Right lobe of liver (tissue), 6 donors: Measurements from ENCODE around the gene MEIS2. TPM values are rescaled to one million over a fixed set of nuclear protein-coding genes. Genes with fewer than 3 reads are reported as not detected.

Experiments
- ATAC-seq, 4 donors: fragments of 200-7000 bp; cut with Tn5 transposase; one replicate each; pipeline ENCODE4 v1.9.1; 2020; ENCODE audit warnings: mild to moderate bottlenecking in 4 of 4, moderate library complexity in 4 of 4
- DNase-seq, 3 donors: peaks; one replicate each; pipeline ENCODE4 v3.0.0-alpha.2; 2020
- H3K27ac ChIP-seq, 3 donors: fragments of 200-600 bp; one replicate each; pipeline ENCODE4 v1.8.0; 2022
- H3K27me3 ChIP-seq, 2 donors: fragments of 200-600 bp; one replicate each; pipeline ENCODE4 v1.8.0; 2022
- H3K36me3 ChIP-seq, 4 donors: fragments of 200-600 bp; sonication (generic) in 1 of 4; one replicate each; pipeline versions ENCODE4 v1.5.1 to v1.8.0; 2017 to 2022; ENCODE audit warnings: control low read depth in 1 of 4
- H3K4me1 ChIP-seq, 4 donors: fragments of 200-600 bp; sonication (generic) in 1 of 4; one replicate each; pipeline versions ENCODE4 v1.5.1 to v1.8.0; 2017 to 2022; ENCODE audit warnings: control low read depth in 1 of 4
- H3K4me3 ChIP-seq, 3 donors: fragments of 200-600 bp; one replicate each; pipeline ENCODE4 v1.8.0; 2022
- H3K9me3 ChIP-seq, 4 donors: fragments of 200-600 bp; sonication (generic) in 1 of 4; one replicate each; pipeline versions ENCODE4 v1.5.1 to v1.8.0; 2017 to 2022; ENCODE audit warnings: control low read depth in 1 of 4
- POLR2A ChIP-seq: fragments of 450-650 bp; IDR thresholded peaks from one replicate; pipeline ENCODE4 v1.6.1; 2017; ENCODE audit warnings: antibody characterized with exemption, mild to moderate bottlenecking
- WGBS: methylation state at CpG from one replicate; pipeline ENCODE4 v1.1.6; 2018; ENCODE audit warnings: low coverage, low lambda C conversion rate; ENCODE audit not compliant: insufficient coverage; ENCODE audit errors: missing lambda C conversion rate; 5-methylcytosine and 5-hydroxymethylcytosine counted together
- intact Hi-C, 2 donors: fragments of 100-400 bp; cut with DNase I; formaldehyde crosslinking; loops; one replicate each; pipeline versions ENCODE4 v1.11.2 to v1.14.1; 2022
- total RNA-seq, 6 experiments: library from RNA; depleted of rRNA in 2 of 6; stranded (reverse); fragments of >200 nt in 2 of 6; fragmentation: NEBNext Ultra II Directional in 3 of 6; extraction: Animal tissue kit (Norgen Biotek cat#: 25700) in 3 of 6; gene quantifications; one replicate each; pipeline versions ENCODE4 v1.1.0 to v1.2.4, GENCODE V29; 2016 to 2023
- TF ChIP-seq, protein P1 (sequence below), 4 donors: fragments of 200-600 bp in 3 of 4; fragments of 450-650 bp in 1 of 4; IDR thresholded peaks; one replicate each; pipeline versions ENCODE4 v1.5.1 to v1.8.0; 2016 to 2022; ENCODE audit warnings: antibody characterized with exemption in 4 of 4, mild to moderate bottlenecking in 2 of 4
- donor health status: DM: no; HTN: yes; CAD: no.
- donor health status: DM: no; HTN: no; CAD: no.
- donor health status: DM: no; HTN: no; CAD: no.
- donor health status: DM: no; HTN: yes; CAD: no.
- donor health status: DM: no; HTN: yes; CAD: no.

MEIS2 gene
- total RNA-seq, 6 experiments from 2014 or later: 6.1 to 18.0 (median 7.9) TPM

DNA sequence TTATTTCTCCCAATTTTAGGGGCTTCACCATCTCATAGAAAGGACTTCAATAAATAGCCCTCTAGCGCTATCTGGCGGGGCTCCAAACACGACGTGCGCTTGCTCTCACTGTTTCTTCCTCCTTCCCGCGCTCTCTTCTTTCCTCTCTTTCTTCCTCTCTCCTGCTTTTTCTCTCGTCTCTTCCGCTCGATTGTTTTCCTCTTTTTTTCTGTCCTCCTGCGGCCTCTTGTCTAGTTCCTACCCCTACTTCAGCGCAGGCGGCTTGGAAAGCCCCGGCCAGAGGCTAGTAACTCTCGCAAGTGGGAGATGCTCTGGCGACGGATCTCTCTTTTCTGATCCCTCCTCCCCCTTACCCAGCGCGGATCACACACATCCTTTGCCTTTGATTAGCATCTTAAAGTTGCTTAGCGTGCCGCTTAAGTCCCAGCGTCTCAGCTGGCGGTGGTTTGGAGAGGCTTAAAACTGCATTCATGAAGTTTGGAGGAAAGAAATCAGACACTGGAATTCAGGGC, 6.2 kb upstream of the MEIS2 start:
- WGBS: 19% methylated on average over 23 of the region's 23 CpGs
- ATAC-seq: no peak
- intact Hi-C loops: loop anchor here in 1 of 2 donors (10.0 kb wide), 1 partner anchor 222 kb away; no protein-coding TSS in a partner anchor

DNA sequence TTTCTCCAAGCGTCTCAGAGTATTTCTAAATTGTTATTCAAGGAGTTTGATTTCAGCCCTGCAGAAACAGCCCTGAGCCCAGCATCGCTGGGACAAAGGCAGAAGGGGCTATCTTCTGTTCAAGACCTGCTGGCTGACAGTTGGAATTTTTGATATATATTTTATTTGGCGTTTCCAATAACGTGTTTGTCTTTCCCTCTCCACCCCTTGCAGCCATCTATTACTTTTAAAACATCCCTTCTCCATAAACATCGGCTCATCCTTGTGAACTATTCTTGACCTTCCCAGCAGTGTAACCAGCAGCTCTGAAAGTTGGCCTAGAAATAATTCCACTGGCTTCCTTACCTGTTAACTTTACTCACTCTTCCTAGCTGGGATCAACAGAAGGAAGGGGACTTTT, 5.5 kb upstream of the MEIS2 start:
- H3K27ac ChIP-seq: no peak overlapping the region
- TF ChIP-seq, protein P1, sequence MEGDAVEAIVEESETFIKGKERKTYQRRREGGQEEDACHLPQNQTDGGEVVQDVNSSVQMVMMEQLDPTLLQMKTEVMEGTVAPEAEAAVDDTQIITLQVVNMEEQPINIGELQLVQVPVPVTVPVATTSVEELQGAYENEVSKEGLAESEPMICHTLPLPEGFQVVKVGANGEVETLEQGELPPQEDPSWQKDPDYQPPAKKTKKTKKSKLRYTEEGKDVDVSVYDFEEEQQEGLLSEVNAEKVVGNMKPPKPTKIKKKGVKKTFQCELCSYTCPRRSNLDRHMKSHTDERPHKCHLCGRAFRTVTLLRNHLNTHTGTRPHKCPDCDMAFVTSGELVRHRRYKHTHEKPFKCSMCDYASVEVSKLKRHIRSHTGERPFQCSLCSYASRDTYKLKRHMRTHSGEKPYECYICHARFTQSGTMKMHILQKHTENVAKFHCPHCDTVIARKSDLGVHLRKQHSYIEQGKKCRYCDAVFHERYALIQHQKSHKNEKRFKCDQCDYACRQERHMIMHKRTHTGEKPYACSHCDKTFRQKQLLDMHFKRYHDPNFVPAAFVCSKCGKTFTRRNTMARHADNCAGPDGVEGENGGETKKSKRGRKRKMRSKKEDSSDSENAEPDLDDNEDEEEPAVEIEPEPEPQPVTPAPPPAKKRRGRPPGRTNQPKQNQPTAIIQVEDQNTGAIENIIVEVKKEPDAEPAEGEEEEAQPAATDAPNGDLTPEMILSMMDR (IDR thresholded peaks at IDR 0.05): no peak
- no peak for TF ChIP-seq POLR2A
- H3K4me1 ChIP-seq: peaks cover 0 to 8% (median 0%) of the 10 kb centered on the region in 4 donors
- H3K9me3 ChIP-seq: no peaks in the 10 kb centered on the region
- H3K4me3 ChIP-seq: no peak overlapping the region
- intact Hi-C loops: loop anchor here in 1 of 2 donors (10.0 kb wide), 1 partner anchor 221 kb away; no protein-coding TSS in a partner anchor
- peaks cover 0 to 17% of the 10 kb centered on the region in 2 donors for H3K27me3 ChIP-seq
- 60% methylated on average over 5 of the region's 5 CpGs for WGBS
- ATAC-seq: no peak
- no peak for DNase-seq
- no peaks in the 10 kb centered on the region for H3K36me3 ChIP-seq

More for the DNA sequence above, 6.2 kb upstream of the MEIS2 start:
- Histone ChIP-seq H3K36me3 (no peaks in the 10 kb centered on the region), H3K4me1 (peaks cover 0 to 8% (median 0%) of the 10 kb centered on the region in 4 donors), H3K27me3 (peaks cover 0 to 17% of the 10 kb centered on the region in 2 donors), H3K9me3 (no peaks in the 10 kb centered on the region), H3K4me3 (no peak overlapping the region), H3K27ac (no peak overlapping the region)
- DNase-seq: no peak
- TF ChIP-seq POLR2A: no peak
- TF ChIP-seq, protein P1 (IDR thresholded peaks at IDR 0.05): peak in 2 of 4 donors; percentile 11 to 16

DNA sequence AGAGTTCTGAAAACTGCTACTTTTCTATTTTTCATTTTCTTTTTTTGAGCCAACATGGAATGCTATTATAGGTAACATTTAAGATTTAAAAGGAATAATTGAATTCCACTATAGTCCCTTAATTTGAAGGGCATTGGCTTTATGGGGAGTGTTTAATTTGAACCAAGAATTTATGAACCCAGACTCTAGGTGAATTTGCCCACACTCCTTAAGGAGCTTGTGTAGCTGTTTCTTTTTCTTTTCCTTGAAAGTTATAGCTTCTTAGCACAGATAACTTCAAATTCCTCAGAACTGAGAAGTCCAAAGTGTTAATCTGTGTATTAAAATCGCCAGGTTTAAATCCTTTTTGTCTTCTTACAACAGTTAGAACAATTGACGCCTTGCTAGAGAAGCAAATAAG, 4.7 kb upstream of the MEIS2 start:
- Histone ChIP-seq H3K4me3 (no peak overlapping the region), H3K27ac (no peak overlapping the region)
- WGBS: 72% methylated on average over 2 of the region's 2 CpGs

DNA sequence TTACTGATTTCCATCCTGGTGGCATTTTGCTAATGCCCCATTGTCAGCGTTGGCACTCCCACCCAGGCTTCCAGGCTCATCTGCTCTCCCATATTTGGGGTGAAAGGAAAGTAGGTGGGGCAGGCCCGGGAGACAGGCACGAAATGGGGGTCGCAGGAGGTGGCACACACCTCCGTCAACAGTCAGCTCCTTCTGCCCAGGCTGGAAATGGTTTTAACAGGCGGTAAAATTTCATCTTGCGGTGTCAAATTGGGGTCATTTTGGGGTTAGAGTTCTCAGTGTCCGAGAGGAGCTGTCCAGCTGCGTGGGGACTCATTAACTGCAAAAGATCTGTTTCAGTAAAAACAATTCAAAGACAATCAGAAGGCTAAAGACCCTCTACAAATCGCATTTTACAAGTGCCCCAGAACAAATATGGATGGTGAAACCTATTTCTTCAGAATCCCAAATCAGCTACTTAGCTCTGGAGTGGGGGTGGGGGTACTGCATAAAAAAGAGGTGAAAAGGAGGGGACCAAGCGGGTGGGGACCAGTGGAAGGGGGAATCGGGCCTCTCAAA, 4.2 kb upstream of the MEIS2 start:
- Histone ChIP-seq H3K27ac (no peak overlapping the region), H3K4me1 (no peaks in the 10 kb centered on the region), H3K27me3 (peaks cover 0 to 13% of the 10 kb centered on the region in 2 donors), H3K4me3 (no peak overlapping the region), H3K36me3 (no peaks in the 10 kb centered on the region), H3K9me3 (no peaks in the 10 kb centered on the region)
- no peak for TF ChIP-seq POLR2A
- TF ChIP-seq, protein P1 (IDR thresholded peaks at IDR 0.05): no peak
- DNase-seq: no peak
- 64% methylated on average over 9 of the region's 12 CpGs for WGBS
- ATAC-seq: no peak
- intact Hi-C loops: loop anchor here in 1 of 2 donors (10.0 kb wide), 1 partner anchor 220 kb away; no protein-coding TSS in a partner anchor

More for the DNA sequence above, 4.7 kb upstream of the MEIS2 start:
- Histone ChIP-seq H3K4me1 (no peaks in the 10 kb centered on the region), H3K9me3 (no peaks in the 10 kb centered on the region), H3K27me3 (peaks cover 0 to 17% of the 10 kb centered on the region in 2 donors), H3K36me3 (no peaks in the 10 kb centered on the region)
- DNase-seq: no peak
- ATAC-seq: no peak
- TF ChIP-seq, protein P1 (IDR thresholded peaks at IDR 0.05): no peak
- no peak for TF ChIP-seq POLR2A
- intact Hi-C loops: loop anchor here in 1 of 2 donors (10.0 kb wide), 1 partner anchor 220 kb away; no protein-coding TSS in a partner anchor
